ENCODE results near the gene SH3BP5L.

GRCh38 chr1:248804771-248805681 lies 20.7 kb downstream of the SH3BP5L start:
- TF ChIP-seq, protein P1, sequence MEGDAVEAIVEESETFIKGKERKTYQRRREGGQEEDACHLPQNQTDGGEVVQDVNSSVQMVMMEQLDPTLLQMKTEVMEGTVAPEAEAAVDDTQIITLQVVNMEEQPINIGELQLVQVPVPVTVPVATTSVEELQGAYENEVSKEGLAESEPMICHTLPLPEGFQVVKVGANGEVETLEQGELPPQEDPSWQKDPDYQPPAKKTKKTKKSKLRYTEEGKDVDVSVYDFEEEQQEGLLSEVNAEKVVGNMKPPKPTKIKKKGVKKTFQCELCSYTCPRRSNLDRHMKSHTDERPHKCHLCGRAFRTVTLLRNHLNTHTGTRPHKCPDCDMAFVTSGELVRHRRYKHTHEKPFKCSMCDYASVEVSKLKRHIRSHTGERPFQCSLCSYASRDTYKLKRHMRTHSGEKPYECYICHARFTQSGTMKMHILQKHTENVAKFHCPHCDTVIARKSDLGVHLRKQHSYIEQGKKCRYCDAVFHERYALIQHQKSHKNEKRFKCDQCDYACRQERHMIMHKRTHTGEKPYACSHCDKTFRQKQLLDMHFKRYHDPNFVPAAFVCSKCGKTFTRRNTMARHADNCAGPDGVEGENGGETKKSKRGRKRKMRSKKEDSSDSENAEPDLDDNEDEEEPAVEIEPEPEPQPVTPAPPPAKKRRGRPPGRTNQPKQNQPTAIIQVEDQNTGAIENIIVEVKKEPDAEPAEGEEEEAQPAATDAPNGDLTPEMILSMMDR (IDR thresholded peaks at IDR 0.05): no peak
- no peak for TF ChIP-seq POLR2A (IDR thresholded peaks at IDR 0.05)
